ENCODE data around the gene PACS1. TPM values are rescaled to one million over a fixed set of nuclear protein-coding genes. Genes with fewer than 3 reads are reported as not detected.
A peak's percentile ranks its signal among the peaks of the same experiment; 100 is the strongest.

Gene PACS1
- total RNA-seq, 1 donor from 2014 or later, result 50.8 TPM

- TF ChIP-seq CTCF (IDR thresholded peaks at IDR 0.05), result no peak
- Histone ChIP-seq H3K9me3 (no peaks in the 10 kb centered on the region), H3K27ac (no peak overlapping the region), H3K27me3 (ENCODE audit: low read depth) (no peaks in the 10 kb centered on the region), H3K4me3 (no peak overlapping the region), H3K4me1 (no peaks in the 10 kb centered on the region), H3K36me3 (no peaks in the 10 kb centered on the region)
- DNase-seq (no peak), ATAC-seq (peak in 1 of 2 donors; percentile 45)
- intact Hi-C loops (cut with DNase I), result no loop called here
Measured at GRCh38 chr11:66143996-66144678, 74.1 kb downstream of the PACS1 start.

GRCh38 chr11:66146074-66146473 lies 76.0 kb downstream of the PACS1 start:
- DNase-seq, result no peak
- no peak for TF ChIP-seq CTCF (IDR thresholded peaks at IDR 0.05)
- no peak overlapping the region for H3K27ac ChIP-seq
- no peaks in the 10 kb centered on the region for H3K27me3 ChIP-seq (ENCODE audit: low read depth)
- no peaks in the 10 kb centered on the region for H3K4me1 ChIP-seq
- no peak overlapping the region for H3K4me3 ChIP-seq
- ATAC-seq, result no peak
- no peaks in the 10 kb centered on the region for H3K36me3 ChIP-seq
- intact Hi-C loops (cut with DNase I), result no loop called here
- H3K9me3 ChIP-seq, result no peaks in the 10 kb centered on the region

GRCh38 chr11:66146940-66147339 lies 76.9 kb downstream of the PACS1 start:
- TF ChIP-seq CTCF (IDR thresholded peaks at IDR 0.05), result no peak
- H3K36me3 ChIP-seq, result no peaks in the 10 kb centered on the region
- no peaks in the 10 kb centered on the region for H3K9me3 ChIP-seq
- H3K4me1 ChIP-seq, result no peaks in the 10 kb centered on the region
- no peaks in the 10 kb centered on the region for H3K27me3 ChIP-seq (ENCODE audit: low read depth)
- ATAC-seq (no peak), DNase-seq (no peak)
- no peak overlapping the region for H3K27ac ChIP-seq
- H3K4me3 ChIP-seq, result no peak overlapping the region
- intact Hi-C loops (cut with DNase I), result no loop called here

GRCh38 chr11:66150140-66150539 lies 80.1 kb downstream of the PACS1 start:
- H3K27me3 ChIP-seq (ENCODE audit: low read depth), result no peaks in the 10 kb centered on the region
- ATAC-seq (no peak), DNase-seq (no peak)
- H3K27ac ChIP-seq, result no peak overlapping the region
- intact Hi-C loops (cut with DNase I), result no loop called here
- no peaks in the 10 kb centered on the region for H3K36me3 ChIP-seq
- no peak for TF ChIP-seq CTCF (IDR thresholded peaks at IDR 0.05)
- no peaks in the 10 kb centered on the region for H3K4me1 ChIP-seq
- H3K9me3 ChIP-seq, result no peaks in the 10 kb centered on the region
- H3K4me3 ChIP-seq, result no peak overlapping the region

- no peak for DNase-seq
- Histone ChIP-seq H3K27me3 (ENCODE audit: low read depth) (no peaks in the 10 kb centered on the region), H3K4me3 (no peak overlapping the region), H3K9me3 (no peaks in the 10 kb centered on the region), H3K36me3 (no peaks in the 10 kb centered on the region), H3K4me1 (no peaks in the 10 kb centered on the region), H3K27ac (no peak overlapping the region)
- no peak for ATAC-seq
- TF ChIP-seq CTCF (IDR thresholded peaks at IDR 0.05), result no peak
- intact Hi-C loops (cut with DNase I), result no loop called here
Measured at GRCh38 chr11:66150725-66151124, 80.7 kb downstream of the PACS1 start.
